DND-41 (cell line): ENCODE data around the gene DDX3X.

Source experiments
- EZH2 ChIP-seq: IDR thresholded peaks from 3 replicates; pipeline ENCODE4 v1.6.1; 2012; ENCODE audit warnings: borderline replicate concordance, low read depth, mild to moderate bottlenecking, moderate library complexity, low read length, inconsistent platforms; ENCODE audit not compliant: severe bottlenecking
- TF ChIP-seq, protein P1 (sequence below): IDR thresholded peaks from 2 replicates; pipeline ENCODE4 v1.5.1; 2012; ENCODE audit warnings: borderline replicate concordance, low read length, moderate library complexity, mild to moderate bottlenecking; ENCODE audit not compliant: poor library complexity, severe bottlenecking; ENCODE audit errors: extremely low read depth

- TF ChIP-seq, protein P1, sequence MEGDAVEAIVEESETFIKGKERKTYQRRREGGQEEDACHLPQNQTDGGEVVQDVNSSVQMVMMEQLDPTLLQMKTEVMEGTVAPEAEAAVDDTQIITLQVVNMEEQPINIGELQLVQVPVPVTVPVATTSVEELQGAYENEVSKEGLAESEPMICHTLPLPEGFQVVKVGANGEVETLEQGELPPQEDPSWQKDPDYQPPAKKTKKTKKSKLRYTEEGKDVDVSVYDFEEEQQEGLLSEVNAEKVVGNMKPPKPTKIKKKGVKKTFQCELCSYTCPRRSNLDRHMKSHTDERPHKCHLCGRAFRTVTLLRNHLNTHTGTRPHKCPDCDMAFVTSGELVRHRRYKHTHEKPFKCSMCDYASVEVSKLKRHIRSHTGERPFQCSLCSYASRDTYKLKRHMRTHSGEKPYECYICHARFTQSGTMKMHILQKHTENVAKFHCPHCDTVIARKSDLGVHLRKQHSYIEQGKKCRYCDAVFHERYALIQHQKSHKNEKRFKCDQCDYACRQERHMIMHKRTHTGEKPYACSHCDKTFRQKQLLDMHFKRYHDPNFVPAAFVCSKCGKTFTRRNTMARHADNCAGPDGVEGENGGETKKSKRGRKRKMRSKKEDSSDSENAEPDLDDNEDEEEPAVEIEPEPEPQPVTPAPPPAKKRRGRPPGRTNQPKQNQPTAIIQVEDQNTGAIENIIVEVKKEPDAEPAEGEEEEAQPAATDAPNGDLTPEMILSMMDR, result no peak
- TF ChIP-seq EZH2, result no peak
Measured at GRCh38 chrX:41373989-41374606, 40.1 kb downstream of the DDX3X start.
